Measurements from ENCODE around the gene SYNE3. TPM values are rescaled to one million over a fixed set of nuclear protein-coding genes. Genes with fewer than 3 reads are reported as not detected.

SYNE3 gene
- total RNA-seq, 2 experiments from 2014 or later = 64.0 to 64.1 TPM

- no peak for TF ChIP-seq CTCF (IDR thresholded peaks at IDR 0.05)
- Mint-ChIP-seq H3K27ac (no peak overlapping the region), H3K27me3 (no peaks in the 10 kb centered on the region), H3K4me1 (ENCODE audit: low read depth) (peaks cover 59% of the 10 kb centered on the region), H3K36me3 (ENCODE audit: low read depth) (peaks cover 66% of the 10 kb centered on the region), H3K4me3 (no peak overlapping the region), H3K9me3 (no peaks in the 10 kb centered on the region)
- intact Hi-C loops (cut with micrococcal nuclease) = no loop called here
- CTCF ChIA-PET = interaction anchor here (1.2 to 1.6 kb wide), 2 partner anchors 13 to 25 kb away, joined by 3 to 7 read pairs; no protein-coding TSS in a partner anchor
- ATAC-seq (no peak), DNase-seq (no peak)
- POLR2A ChIA-PET = interaction anchor here (1.0 to 1.4 kb wide), 2 partner anchors 24 to 55 kb away, joined by 3 to 4 read pairs; no protein-coding TSS in a partner anchor
Observed at GRCh38 chr14:95467657-95468056, 48.8 kb downstream of the SYNE3 start.

- Mint-ChIP-seq H3K4me3 (no peak overlapping the region), H3K9me3 (no peaks in the 10 kb centered on the region), H3K27me3 (no peaks in the 10 kb centered on the region), H3K36me3 (ENCODE audit: low read depth) (peaks cover 65% of the 10 kb centered on the region), H3K4me1 (ENCODE audit: low read depth) (peaks cover 56% of the 10 kb centered on the region), H3K27ac (no peak overlapping the region)
- ATAC-seq (no peak), DNase-seq (no peak)
- POLR2A ChIA-PET = no interaction called here
- TF ChIP-seq CTCF (IDR thresholded peaks at IDR 0.05) = no peak
- intact Hi-C loops (cut with micrococcal nuclease) = no loop called here
- CTCF ChIA-PET = interaction anchor here (1.2 to 4.9 kb wide), 2 partner anchors 13 to 15 kb away, joined by 3 to 21 read pairs; no protein-coding TSS in a partner anchor
Observed at GRCh38 chr14:95467232-95467631, 49.2 kb downstream of the SYNE3 start.

Other genes starting within 250 kb of the SYNE3 start
- under 1 TPM; 0.31 to 0.59 TPM for gene CLMN, start 196.7 kb downstream of the SYNE3 start, total RNA-seq
- gene GLRX5, start 18.4 kb upstream of the SYNE3 start, total RNA-seq = 10 to 100 TPM; 47.3 to 47.8 TPM
- not detected for gene TCL1B, start 169.8 kb upstream of the SYNE3 start, total RNA-seq
- 1 to 10 TPM in 1 of 2 experiments, under 1 TPM in 1; 0.65 to 1.1 TPM for gene TCL1A, start 197.5 kb upstream of the SYNE3 start, total RNA-seq

Measured in activated CD8-positive, alpha-beta T cell treated with anti-CD3 and anti-CD28 coated beads for 36 hours (primary cell).